Measurements from ENCODE around the gene ACSL6.

Gene ACSL6

DNA sequence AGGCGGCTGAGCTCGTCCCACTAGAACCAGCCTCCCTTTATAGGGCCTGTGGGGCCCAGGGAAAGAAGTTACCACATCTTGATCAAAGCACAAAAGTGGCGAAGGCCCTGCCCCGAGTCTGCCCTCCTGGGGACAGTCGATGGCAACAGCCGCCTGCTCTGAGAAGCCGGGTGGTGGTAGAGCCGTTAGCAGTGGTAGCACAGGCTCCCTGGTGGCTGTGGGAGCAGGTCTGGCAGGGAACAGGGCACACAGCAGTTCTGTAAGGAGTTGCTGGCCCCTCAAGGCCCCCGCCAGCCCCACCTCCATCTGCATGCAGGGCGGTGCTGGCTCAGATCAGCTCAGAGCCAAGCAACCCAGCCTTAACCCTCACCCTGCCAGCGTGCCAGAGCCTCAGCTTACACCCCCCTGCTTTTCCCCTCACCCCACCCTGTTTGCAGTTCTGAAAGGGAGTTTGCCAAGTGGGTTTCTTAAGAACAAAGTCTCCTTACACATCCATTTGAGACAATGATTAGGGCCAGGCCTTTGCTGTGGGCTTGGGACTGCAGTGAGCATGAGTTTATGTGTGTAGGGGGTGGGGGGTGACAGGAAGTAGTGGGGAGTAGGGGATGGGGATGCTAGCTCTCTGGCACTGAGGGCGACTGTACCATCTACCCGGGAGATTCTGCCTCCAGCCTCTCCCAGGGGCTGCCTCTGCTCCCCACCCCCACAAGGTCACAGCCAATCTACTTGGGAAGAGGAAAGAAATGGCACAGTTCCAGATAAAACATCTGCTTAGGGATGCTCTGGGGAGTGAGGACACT, 11.8 kb downstream of the ACSL6 start:
- DNase-seq (ENCODE audit: low spot score) = no peak

- DNase-seq (ENCODE audit: low spot score) = no peak
Observed at GRCh38 chr5:131999041-131999440, 12.4 kb downstream of the ACSL6 start.

GRCh38 chr5:131998431-131999040, 12.9 kb downstream of the ACSL6 start:
- DNase-seq (ENCODE audit: low spot score) = no peak

DNA sequence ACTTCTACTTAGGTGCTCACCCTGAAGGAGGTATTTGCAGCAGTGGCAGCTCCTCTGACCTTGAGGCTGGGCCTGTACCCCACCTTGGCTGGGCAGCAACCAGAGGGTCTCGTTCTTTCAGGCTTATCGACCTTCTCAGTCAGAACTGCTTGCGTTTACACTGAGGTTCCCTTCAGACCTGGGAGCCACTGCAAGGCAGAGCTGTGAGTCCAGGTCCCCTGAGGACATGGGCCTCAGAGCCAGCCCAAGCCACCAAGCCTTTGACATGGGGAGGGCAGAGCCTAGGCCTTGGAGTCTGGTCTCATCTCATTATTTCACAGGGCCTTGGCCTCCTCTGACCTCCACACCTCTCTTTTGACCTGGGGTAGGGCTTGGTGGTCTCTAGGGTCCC, 13.7 kb downstream of the ACSL6 start:
- no peak for DNase-seq (ENCODE audit: low spot score)

- no peak for DNase-seq (ENCODE audit: low spot score)
Observed at GRCh38 chr5:131997026-131997726, 14.3 kb downstream of the ACSL6 start.

- DNase-seq (ENCODE audit: low spot score) = no peak
Observed at GRCh38 chr5:131996210-131997025, 15.0 kb downstream of the ACSL6 start.

- no peak for DNase-seq (ENCODE audit: low spot score)
Observed at GRCh38 chr5:131994533-131995226, 16.8 kb downstream of the ACSL6 start.

DNA sequence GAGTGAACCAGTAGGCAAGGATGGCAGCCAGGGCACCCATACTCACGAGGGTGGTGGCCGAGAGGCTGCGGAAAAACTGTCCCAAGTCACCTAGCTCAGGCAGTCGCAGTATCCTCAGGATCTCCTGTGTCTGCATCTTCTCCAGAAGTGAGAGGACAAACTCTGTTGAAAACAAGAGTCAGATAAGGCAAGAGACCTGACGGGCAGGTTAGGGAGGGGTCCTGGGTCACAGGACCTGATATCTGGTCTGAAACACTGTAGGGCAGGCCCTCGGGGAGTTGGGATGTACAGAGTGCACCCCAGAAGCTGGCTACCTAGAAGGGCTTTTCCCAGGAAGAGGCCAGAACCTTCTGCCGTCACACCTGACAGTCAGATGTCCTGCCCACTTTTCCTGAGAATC, 17.4 kb downstream of the ACSL6 start:
- DNase-seq (ENCODE audit: low spot score) = no peak

DNA sequence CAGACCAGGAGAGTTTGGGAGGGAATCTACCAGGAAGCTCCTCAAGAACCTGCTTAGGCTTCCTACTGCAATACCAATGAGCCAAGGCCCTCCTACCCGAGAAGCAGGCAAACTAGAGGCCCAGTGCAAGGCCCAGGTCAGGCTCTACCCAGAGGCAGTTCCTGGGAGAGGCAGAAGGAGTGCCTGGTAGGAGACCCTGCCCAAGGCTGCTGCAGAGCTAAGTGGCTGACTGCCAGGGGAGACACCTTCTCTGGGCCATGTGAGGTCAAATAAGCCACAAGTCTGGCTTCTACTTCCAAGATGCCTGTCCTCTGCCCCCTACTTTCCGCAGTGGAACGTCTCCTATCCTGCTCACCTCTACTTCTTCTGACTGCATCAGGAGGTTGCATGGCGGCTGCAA, 17.8 kb downstream of the ACSL6 start:
- no peak for DNase-seq (ENCODE audit: low spot score)

GRCh38 chr5:131992370-131992769, 19.1 kb downstream of the ACSL6 start:
- DNase-seq (ENCODE audit: low spot score) = no peak

GRCh38 chr5:131991593-131992324, 19.7 kb downstream of the ACSL6 start:
- no peak for DNase-seq (ENCODE audit: low spot score)

DNA sequence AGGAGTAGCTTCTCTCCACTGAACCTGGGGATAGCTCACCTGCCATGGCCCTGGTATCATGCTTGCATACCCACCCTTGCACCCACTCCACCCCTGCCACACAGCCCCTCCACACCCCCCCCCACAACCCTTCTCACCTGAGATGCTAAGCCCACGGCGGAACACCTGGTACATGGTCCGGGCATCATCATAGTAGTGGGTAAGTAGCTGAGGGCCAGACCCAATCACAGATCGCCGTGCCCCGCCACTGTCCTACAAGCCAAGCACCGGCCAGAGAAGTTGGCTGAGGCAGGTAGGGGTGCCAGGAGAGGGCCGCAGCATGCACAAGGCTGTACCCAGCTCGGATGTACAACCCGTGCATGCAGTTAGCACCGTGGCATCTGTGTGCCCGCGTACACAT, 20.7 kb downstream of the ACSL6 start:
- DNase-seq (ENCODE audit: low spot score) = no peak

GRCh38 chr5:131988601-131989000, 22.9 kb downstream of the ACSL6 start:
- no peak for DNase-seq (ENCODE audit: low spot score)

GRCh38 chr5:131987251-131987650, 24.2 kb downstream of the ACSL6 start:
- DNase-seq (ENCODE audit: low spot score) = no peak

- no peak for DNase-seq (ENCODE audit: low spot score)
Observed at GRCh38 chr5:131986161-131986912, 25.1 kb downstream of the ACSL6 start.

- no peak for DNase-seq (ENCODE audit: low spot score)
Observed at GRCh38 chr5:131984956-131985665, 26.3 kb downstream of the ACSL6 start.

- DNase-seq (ENCODE audit: low spot score) = no peak
Observed at GRCh38 chr5:131983244-131983771, 28.1 kb downstream of the ACSL6 start.

GRCh38 chr5:131981516-131981915, 29.9 kb downstream of the ACSL6 start:
- DNase-seq (ENCODE audit: low spot score) = no peak

DNA sequence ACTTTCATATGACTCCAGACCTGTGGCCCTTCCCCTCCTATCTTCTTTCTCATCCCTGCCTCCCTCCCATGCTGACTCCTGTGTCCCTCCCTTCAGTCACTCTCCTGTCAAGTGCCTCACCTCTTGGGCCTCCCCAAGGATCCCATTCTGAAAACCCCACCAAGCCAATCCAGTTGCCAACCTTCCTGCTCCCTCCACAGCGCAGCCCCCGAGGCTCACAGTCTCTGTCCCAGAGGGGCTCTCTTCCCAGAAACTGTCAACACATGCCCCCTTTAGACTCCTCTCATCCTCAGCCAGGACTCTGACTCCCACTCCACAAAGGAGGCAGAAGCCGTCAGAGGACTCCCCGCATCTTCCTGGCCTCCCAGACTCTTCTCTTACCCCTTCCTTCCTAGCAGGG, 30.8 kb downstream of the ACSL6 start:
- no peak for DNase-seq (ENCODE audit: low spot score)
